Prostate gland (tissue), 2 donors: ENCODE results near the gene LMNTD1.

ENCODE experiments used
- POLR2A ChIP-seq: fragments of 450-650 bp; IDR thresholded peaks from one replicate; pipeline ENCODE4 v1.6.1; 2016; ENCODE audit warnings: antibody characterized with exemption, mild to moderate bottlenecking
- POLR2AphosphoS5 ChIP-seq: sonication (generic); formaldehyde crosslinking; IDR thresholded peaks from one replicate; pipeline ENCODE4 v1.6.1; 2017; ENCODE audit warnings: antibody characterized with exemption
- TF ChIP-seq, protein P1 (sequence below), 4 experiments: fragments of 200-600 bp in 2 of 4; fragments of 450-650 bp in 2 of 4; sonication (generic) in 2 of 4; IDR thresholded peaks; 1 replicate in 3 of 4; 2 replicates in 1 of 4; pipeline ENCODE4 v1.5.1; 2016 to 2019; ENCODE audit warnings: antibody characterized with exemption in 4 of 4, mild to moderate bottlenecking in 2 of 4, moderate library complexity in 2 of 4

DNA sequence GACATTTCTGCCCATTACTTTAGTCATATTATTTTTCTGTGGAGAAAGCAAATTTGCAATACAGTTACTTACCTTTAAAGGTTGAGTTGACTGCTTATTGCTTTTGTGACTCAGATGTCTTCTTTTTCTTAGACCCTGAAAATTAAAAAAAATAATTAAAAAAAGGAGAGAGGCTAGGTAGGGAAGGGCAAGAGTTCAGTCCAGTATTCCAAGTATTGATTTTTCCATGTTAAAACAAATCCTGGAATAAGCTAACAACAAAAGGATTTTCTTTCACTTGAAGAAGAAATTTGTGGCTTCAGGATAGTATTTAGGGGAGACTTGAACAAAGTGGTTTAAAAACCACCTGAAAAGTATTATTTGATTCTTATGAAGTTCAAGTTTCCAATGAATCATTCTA is 49.4 kb downstream of the LMNTD1 start:
- TF ChIP-seq, protein P1, sequence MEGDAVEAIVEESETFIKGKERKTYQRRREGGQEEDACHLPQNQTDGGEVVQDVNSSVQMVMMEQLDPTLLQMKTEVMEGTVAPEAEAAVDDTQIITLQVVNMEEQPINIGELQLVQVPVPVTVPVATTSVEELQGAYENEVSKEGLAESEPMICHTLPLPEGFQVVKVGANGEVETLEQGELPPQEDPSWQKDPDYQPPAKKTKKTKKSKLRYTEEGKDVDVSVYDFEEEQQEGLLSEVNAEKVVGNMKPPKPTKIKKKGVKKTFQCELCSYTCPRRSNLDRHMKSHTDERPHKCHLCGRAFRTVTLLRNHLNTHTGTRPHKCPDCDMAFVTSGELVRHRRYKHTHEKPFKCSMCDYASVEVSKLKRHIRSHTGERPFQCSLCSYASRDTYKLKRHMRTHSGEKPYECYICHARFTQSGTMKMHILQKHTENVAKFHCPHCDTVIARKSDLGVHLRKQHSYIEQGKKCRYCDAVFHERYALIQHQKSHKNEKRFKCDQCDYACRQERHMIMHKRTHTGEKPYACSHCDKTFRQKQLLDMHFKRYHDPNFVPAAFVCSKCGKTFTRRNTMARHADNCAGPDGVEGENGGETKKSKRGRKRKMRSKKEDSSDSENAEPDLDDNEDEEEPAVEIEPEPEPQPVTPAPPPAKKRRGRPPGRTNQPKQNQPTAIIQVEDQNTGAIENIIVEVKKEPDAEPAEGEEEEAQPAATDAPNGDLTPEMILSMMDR (IDR thresholded peaks at IDR 0.05): no peak
- no peak for TF ChIP-seq POLR2AphosphoS5
- no peak for TF ChIP-seq POLR2A
